T-helper 1 cell (primary cell): ENCODE data around the gene DSCAM.

Source experiments
- DNase-seq, 5 donors: peaks; one replicate each; pipeline ENCODE4 v3.0.0-alpha.2; 2012 to 2020

The DSCAM gene

GRCh38 chr21:40164905-40165772 is 681.8 kb downstream of the DSCAM start:
- DNase-seq = no peak

- no peak for DNase-seq
These were observed 684.9 kb downstream of the DSCAM start for GRCh38 chr21:40162075-40162474.

GRCh38 chr21:40160911-40161310 is 686.0 kb downstream of the DSCAM start:
- no peak for DNase-seq

GRCh38 chr21:40158366-40158765 is 688.6 kb downstream of the DSCAM start:
- DNase-seq = no peak

GRCh38 chr21:40155563-40155962 is 691.4 kb downstream of the DSCAM start:
- no peak for DNase-seq

GRCh38 chr21:40153351-40153750 is 693.6 kb downstream of the DSCAM start:
- no peak for DNase-seq

- no peak for DNase-seq
These were observed 694.5 kb downstream of the DSCAM start for GRCh38 chr21:40152476-40152875.

GRCh38 chr21:40151611-40152010 is 695.3 kb downstream of the DSCAM start:
- no peak for DNase-seq

GRCh38 chr21:40146216-40146837 is 700.6 kb downstream of the DSCAM start:
- DNase-seq = no peak

GRCh38 chr21:40143822-40144525 is 703.0 kb downstream of the DSCAM start:
- DNase-seq = peak in 2 of 5 donors; percentile 6 to 10

GRCh38 chr21:40141621-40142020 is 705.3 kb downstream of the DSCAM start:
- DNase-seq = no peak

- DNase-seq = no peak
These were observed 706.3 kb downstream of the DSCAM start for GRCh38 chr21:40140675-40141074.

- DNase-seq = no peak
These were observed 707.3 kb downstream of the DSCAM start for GRCh38 chr21:40139636-40140035.

- DNase-seq = no peak
These were observed 710.4 kb downstream of the DSCAM start for GRCh38 chr21:40136571-40136970.

- DNase-seq = no peak
These were observed 712.0 kb downstream of the DSCAM start for GRCh38 chr21:40134731-40135492.

GRCh38 chr21:40130476-40130875 is 716.5 kb downstream of the DSCAM start:
- no peak for DNase-seq

- no peak for DNase-seq
These were observed 717.1 kb downstream of the DSCAM start for GRCh38 chr21:40129809-40130208.

GRCh38 chr21:40128891-40129290 is 718.1 kb downstream of the DSCAM start:
- no peak for DNase-seq

- DNase-seq = no peak
These were observed 725.9 kb downstream of the DSCAM start for GRCh38 chr21:40120940-40121575.

GRCh38 chr21:40118527-40118926 is 728.4 kb downstream of the DSCAM start:
- DNase-seq = no peak

- no peak for DNase-seq
These were observed 729.7 kb downstream of the DSCAM start for GRCh38 chr21:40117236-40117635.

GRCh38 chr21:40115775-40116174 is 731.2 kb downstream of the DSCAM start:
- DNase-seq = no peak
